H1 (cell line): ENCODE results near the gene CADPS. TPM values are rescaled to one million over a fixed set of nuclear protein-coding genes. Genes with fewer than 3 reads are reported as not detected.

ENCODE experiments used
- EGR1 ChIP-seq: IDR thresholded peaks from 2 replicates; pipeline ENCODE4 v1.6.1; 2011; ENCODE audit warnings: low read depth, low read length, borderline replicate concordance
- JUN ChIP-seq: IDR thresholded peaks from 2 replicates; pipeline ENCODE4 v1.6.1; 2011; ENCODE audit warnings: low read depth, mild to moderate bottlenecking, improper control_type of control experiment, low read length
- KDM5A ChIP-seq: fragments of 200-600 bp; IDR thresholded peaks from 2 replicates; pipeline ENCODE4 v1.7.1; 2012; ENCODE audit warnings: mild to moderate bottlenecking, low read length, inconsistent platforms, mixed read lengths
- NANOG ChIP-seq: IDR thresholded peaks from 2 replicates; pipeline ENCODE4 v1.6.1; 2011; ENCODE audit warnings: low read length, low read depth, mild to moderate bottlenecking, inconsistent platforms; ENCODE audit not compliant: insufficient read depth, poor library complexity, severe bottlenecking
- NRF1 ChIP-seq: IDR thresholded peaks from 2 replicates; pipeline ENCODE4 v1.6.1; 2011; ENCODE audit warnings: mild to moderate bottlenecking, low read depth, low read length, improper control_type of control experiment
- POU5F1 ChIP-seq: IDR thresholded peaks from 2 replicates; pipeline ENCODE4 v1.6.1; 2011; ENCODE audit warnings: low read depth, mild to moderate bottlenecking, low read length, moderate library complexity
- polyA plus RNA-seq, 7 experiments: library from polyadenylated mRNA; depleted of rRNA in 3 of 7; stranded (reverse) in 5 of 7; unstranded in 2 of 7; fragments of >200 nt in 5 of 7; fragments of 200-250 nt in 2 of 7; gene quantifications; 1 replicate in 5 of 7; 2 replicates in 1 of 7; 4 replicates in 1 of 7; pipeline versions ENCODE4 v1.2.1 to v1.2.3, GENCODE V29; 2011 to 2013; ENCODE audit warnings: missing spikeins in 2 of 7, mixed read lengths in 2 of 7
- total RNA-seq: library from RNA; stranded (reverse); fragmentation: NEBNext Ultra II Directional; extraction: Animal tissue kit (Norgen Biotek cat#: 25700); gene quantifications from 2 replicates; pipeline ENCODE4 v1.2.1, GENCODE V29; 2021

CADPS gene
- total and polyA plus RNA-seq, 2 of the 8 experiments (the other 6 are each of a cell fraction or from before 2014, with no cell fraction given), result 7.1 to 10.2 TPM

DNA sequence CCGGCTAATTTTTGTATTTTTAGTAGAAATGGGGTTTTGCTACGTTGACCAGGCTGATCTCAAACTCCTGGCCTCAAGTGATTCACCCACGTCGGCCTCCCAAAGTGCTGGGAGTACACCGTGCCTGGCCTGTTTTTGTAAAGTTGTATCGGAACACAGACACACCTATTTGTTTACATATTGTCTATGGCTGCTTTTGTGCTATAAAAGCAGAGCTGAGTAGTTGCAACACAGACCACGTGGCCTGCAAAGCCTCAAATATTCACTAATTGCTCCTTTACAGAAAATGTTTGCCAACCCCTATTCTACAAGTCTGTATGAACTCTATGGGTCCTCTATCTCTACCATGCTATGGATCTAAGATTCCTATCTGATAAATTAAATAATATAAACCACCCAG, 175.5 kb downstream of the CADPS start (continued):
- no peak for TF ChIP-seq NRF1
- TF ChIP-seq KDM5A, result no peak
- TF ChIP-seq JUN, result no peak
- no peak for TF ChIP-seq EGR1
- TF ChIP-seq POU5F1, result no peak
- no peak for TF ChIP-seq NANOG
